Measurements from ENCODE around the gene VPS41.

Gene VPS41

DNA sequence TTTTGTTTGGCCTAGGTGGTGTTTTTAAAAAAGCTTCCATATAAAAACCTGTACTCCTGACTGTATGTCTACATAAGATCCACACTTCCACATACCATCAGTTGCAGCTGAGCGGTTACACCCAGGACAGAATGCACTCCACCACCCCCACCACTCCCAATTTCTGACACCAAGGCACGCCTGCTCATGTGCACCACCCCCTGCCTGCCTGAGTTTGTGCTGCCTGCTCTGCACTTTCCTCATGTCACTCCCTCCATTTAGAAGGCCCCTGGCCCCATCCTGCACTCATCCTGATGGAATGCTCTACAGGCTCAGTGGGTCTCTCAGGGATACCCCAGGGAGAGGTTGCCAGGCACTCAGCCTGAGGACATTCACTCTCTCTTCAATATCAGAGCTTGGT is 6.5 kb downstream of the VPS41 start:
- TF ChIP-seq, protein P1, sequence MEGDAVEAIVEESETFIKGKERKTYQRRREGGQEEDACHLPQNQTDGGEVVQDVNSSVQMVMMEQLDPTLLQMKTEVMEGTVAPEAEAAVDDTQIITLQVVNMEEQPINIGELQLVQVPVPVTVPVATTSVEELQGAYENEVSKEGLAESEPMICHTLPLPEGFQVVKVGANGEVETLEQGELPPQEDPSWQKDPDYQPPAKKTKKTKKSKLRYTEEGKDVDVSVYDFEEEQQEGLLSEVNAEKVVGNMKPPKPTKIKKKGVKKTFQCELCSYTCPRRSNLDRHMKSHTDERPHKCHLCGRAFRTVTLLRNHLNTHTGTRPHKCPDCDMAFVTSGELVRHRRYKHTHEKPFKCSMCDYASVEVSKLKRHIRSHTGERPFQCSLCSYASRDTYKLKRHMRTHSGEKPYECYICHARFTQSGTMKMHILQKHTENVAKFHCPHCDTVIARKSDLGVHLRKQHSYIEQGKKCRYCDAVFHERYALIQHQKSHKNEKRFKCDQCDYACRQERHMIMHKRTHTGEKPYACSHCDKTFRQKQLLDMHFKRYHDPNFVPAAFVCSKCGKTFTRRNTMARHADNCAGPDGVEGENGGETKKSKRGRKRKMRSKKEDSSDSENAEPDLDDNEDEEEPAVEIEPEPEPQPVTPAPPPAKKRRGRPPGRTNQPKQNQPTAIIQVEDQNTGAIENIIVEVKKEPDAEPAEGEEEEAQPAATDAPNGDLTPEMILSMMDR (IDR thresholded peaks at IDR 0.05; ENCODE audit: control extremely low read depth, extremely low read depth, low read depth, missing control alignments) = no peak
- CTCF ChIA-PET = interaction anchor here (1.0 to 2.3 kb wide), 3 partner anchors 11 to 28 kb away, joined by 3 to 8 read pairs (median 3); no protein-coding TSS in a partner anchor
- no peak for DNase-seq (ENCODE audit: extremely low spot score)
- POLR2A ChIA-PET = no interaction called here

DNA sequence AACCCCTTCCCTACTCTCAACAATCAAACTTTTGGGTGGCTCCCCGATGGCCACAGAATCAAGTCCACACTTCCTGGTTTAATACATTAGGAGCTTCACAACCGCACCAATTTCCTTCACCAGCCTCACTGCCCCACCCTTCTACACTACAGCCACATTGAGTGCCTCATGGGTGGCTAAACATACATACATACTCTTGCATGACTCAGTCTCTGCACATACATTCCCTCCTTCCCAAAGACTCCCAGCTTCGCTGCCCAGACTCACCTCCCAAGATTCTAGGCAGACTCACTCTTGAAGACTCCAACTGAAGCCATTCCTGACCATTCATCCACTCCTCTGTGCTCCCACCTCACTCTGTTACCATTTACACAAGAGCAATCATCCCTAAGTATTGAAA is 15.9 kb downstream of the VPS41 start:
- ChIA-PET CTCF (interaction anchor here (1.3 kb wide), 1 partner anchor 12 kb away, joined by 4 read pairs; no protein-coding TSS in a partner anchor), POLR2A (no interaction called here)

DNA sequence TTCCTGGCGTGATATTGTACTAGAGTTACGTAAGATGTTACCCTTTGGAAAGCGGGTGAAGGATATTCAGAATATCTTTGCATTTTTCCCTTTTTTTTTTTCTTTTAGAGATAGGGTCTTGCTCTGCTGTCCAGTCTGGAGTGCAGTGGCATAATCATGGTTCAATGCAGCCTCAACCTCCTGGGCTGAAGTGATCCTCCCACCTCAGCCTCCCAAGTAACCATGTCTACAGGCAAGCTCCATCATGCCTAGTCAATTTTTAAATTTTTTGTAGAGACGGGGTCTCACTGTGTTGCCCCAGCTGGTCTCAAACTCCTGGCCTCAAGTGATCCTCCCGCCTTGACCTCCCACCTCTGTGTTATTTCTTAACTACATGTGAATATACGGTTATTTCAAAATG is 18.4 kb downstream of the VPS41 start:
- CTCF ChIA-PET = interaction anchor here (1.1 kb wide), 1 partner anchor 30 kb away, joined by 4 read pairs; no protein-coding TSS in a partner anchor
- POLR2A ChIA-PET = no interaction called here
- no peak for DNase-seq (ENCODE audit: extremely low spot score)
- TF ChIP-seq, protein P1 (IDR thresholded peaks at IDR 0.05; ENCODE audit: control extremely low read depth, extremely low read depth, low read depth, missing control alignments) = no peak

More for the DNA sequence above, 15.9 kb downstream of the VPS41 start:
- no peak for DNase-seq (ENCODE audit: extremely low spot score)
- TF ChIP-seq, protein P1 (IDR thresholded peaks at IDR 0.05; ENCODE audit: control extremely low read depth, extremely low read depth, low read depth, missing control alignments) = no peak

DNA sequence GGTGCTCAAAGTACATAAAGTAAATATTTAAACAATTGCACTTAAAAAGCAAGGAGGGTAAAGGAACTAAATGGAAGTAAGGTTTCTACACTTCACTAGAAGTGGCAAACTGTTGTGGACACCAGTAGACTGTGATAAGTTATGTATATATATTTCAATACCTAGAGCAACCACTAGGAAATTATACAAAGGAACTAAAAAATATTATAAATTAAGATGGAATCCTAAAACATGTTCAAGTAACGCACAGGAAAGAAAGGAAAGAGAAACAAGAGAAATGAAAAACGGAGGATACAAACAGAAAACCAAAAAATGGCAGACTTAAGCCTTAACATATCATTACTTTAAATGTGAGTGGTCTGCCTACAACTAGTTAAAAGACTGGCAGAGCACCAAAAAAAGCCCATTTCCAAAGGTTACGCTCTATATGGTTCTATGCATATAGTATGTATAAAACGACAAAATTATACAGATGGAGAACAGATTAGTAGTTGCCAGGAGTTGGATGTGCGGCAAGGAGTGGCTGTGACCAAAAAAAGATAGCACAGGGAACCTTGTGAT is 19.0 kb downstream of the VPS41 start:
- CTCF ChIA-PET = interaction anchor here (1.7 kb wide), 1 partner anchor 10 kb away, joined by 7 read pairs; no protein-coding TSS in a partner anchor
- DNase-seq (ENCODE audit: extremely low spot score) = no peak
- POLR2A ChIA-PET = no interaction called here
- TF ChIP-seq, protein P1 (IDR thresholded peaks at IDR 0.05; ENCODE audit: control extremely low read depth, extremely low read depth, low read depth, missing control alignments) = no peak

DNA sequence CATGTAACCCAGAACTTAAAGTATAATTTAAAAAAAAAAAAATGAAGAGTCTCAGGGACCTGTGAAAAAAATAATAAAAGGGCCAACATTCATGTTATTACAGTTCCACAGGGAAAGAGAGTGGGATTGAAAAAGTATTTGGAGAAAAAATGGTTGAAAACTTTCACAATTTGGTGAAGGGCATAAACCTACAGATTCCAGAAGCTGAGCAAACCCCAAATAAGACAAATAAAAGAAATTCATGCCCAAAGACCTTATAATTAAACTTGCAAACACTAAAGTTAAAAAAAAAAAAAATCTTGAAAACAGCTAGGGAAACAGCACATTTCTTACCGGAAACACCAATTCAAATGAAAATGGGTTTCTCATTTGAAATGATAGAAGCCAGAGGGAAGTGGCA is 19.9 kb downstream of the VPS41 start:
- TF ChIP-seq, protein P1 (IDR thresholded peaks at IDR 0.05; ENCODE audit: control extremely low read depth, extremely low read depth, low read depth, missing control alignments) = no peak
- ChIA-PET POLR2A (no interaction called here), CTCF (interaction anchor here (1.7 kb wide), 1 partner anchor 9 kb away, joined by 7 read pairs; no protein-coding TSS in a partner anchor)
- no peak for DNase-seq (ENCODE audit: extremely low spot score)

DNA sequence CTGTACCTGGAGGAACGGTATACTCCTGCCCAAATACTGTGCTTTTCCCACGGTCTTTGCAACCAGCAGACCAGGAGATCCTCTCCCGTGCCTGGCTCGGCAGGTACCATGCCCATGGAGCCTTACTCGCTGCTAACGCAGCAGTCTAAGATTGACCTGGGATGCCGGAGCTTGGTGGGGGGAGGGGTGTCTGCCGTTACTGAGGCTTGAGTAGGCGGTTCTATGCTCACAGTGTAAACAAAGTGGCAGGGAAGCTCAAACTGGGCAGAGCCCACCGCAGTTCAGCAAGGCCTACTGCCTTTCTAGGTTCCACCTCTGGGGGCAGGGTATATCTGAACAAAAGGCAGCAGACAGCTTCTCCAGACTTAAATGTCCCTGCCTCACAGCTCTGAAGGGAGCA is 22.7 kb downstream of the VPS41 start:
- ChIA-PET POLR2A (no interaction called here), CTCF (interaction anchor here (2.4 kb wide), 1 partner anchor 8 kb away, joined by 6 read pairs; no protein-coding TSS in a partner anchor)
- DNase-seq (ENCODE audit: extremely low spot score) = no peak
- TF ChIP-seq, protein P1 (IDR thresholded peaks at IDR 0.05; ENCODE audit: control extremely low read depth, extremely low read depth, low read depth, missing control alignments) = no peak

Data from GM10248 (cell line).